Astrocyte (in vitro differentiated cells and primary cell): ENCODE results near the gene SRCIN1. TPM values are rescaled to one million over a fixed set of nuclear protein-coding genes. Genes with fewer than 3 reads are reported as not detected.
A peak's percentile ranks its signal among the peaks of the same experiment; 100 is the strongest.

Experiments used
- DNase-seq: peaks from one replicate; pipeline ENCODE4 v3.0.0-alpha.2; 2010; ENCODE audit warnings: low read depth
- FAIRE-seq: peaks from 2 replicates; lab custom pipeline; 2011; peaks lifted over from hg19 to GRCh38; lab: Jason Lieb, UNC
- H2AFZ ChIP-seq: 2 replicates; pipeline ENCODE4 v1.6.0; 2012; ENCODE audit warnings: low read depth, low read length, inconsistent platforms
- H3K27ac ChIP-seq: 2 replicates; pipeline ENCODE4 v1.5.1; 2011; ENCODE audit warnings: low read depth, low read length, inconsistent platforms
- H3K27me3 ChIP-seq: 2 replicates; pipeline ENCODE4 v1.6.0; 2011; ENCODE audit warnings: low read length, inconsistent platforms; ENCODE audit not compliant: insufficient read depth
- H3K36me3 ChIP-seq: 2 replicates; pipeline ENCODE4 v1.5.1; 2011; ENCODE audit warnings: low read length, inconsistent platforms; ENCODE audit not compliant: insufficient read depth
- H3K4me1 ChIP-seq: 2 replicates; pipeline ENCODE4 v1.5.1; 2011; ENCODE audit warnings: low read length, inconsistent platforms; ENCODE audit not compliant: insufficient read depth
- H3K4me2 ChIP-seq: 2 replicates; pipeline ENCODE4 v1.6.0; 2012; ENCODE audit warnings: low read length, inconsistent platforms
- H3K4me3 ChIP-seq: 2 replicates; pipeline ENCODE4 v1.5.1; 2011; ENCODE audit warnings: low read depth, mild to moderate bottlenecking, low read length, inconsistent platforms; ENCODE audit not compliant: insufficient read depth
- H3K79me2 ChIP-seq: 2 replicates; pipeline ENCODE4 v1.6.0; 2012; ENCODE audit warnings: mild to moderate bottlenecking, low read length, inconsistent platforms; ENCODE audit not compliant: insufficient read depth
- H3K9ac ChIP-seq: 2 replicates; pipeline ENCODE4 v1.6.0; 2012; ENCODE audit warnings: mild to moderate bottlenecking, low read length, inconsistent platforms
- H3K9me3 ChIP-seq: 2 replicates; pipeline ENCODE4 v1.5.1; 2012; ENCODE audit warnings: low read depth, mild to moderate bottlenecking, low read length, inconsistent platforms; ENCODE audit not compliant: insufficient read depth
- H4K20me1 ChIP-seq: 2 replicates; pipeline ENCODE4 v1.6.0; 2012; ENCODE audit warnings: low read length, inconsistent platforms; ENCODE audit not compliant: insufficient read depth
- H3K27ac Mint-ChIP-seq: one replicate; pipeline ENCODE4 v1.8.0; 2021; ENCODE audit warnings: mild to moderate bottlenecking, mixed read lengths; ENCODE audit not compliant: unreplicated experiment
- H3K27me3 Mint-ChIP-seq: one replicate; pipeline ENCODE4 v1.8.0; 2021; ENCODE audit warnings: low read depth, mixed read lengths; ENCODE audit not compliant: unreplicated experiment
- H3K36me3 Mint-ChIP-seq: one replicate; pipeline ENCODE4 v1.8.0; 2021; ENCODE audit warnings: low read depth, mixed read lengths; ENCODE audit not compliant: unreplicated experiment
- H3K4me1 Mint-ChIP-seq: one replicate; pipeline ENCODE4 v1.8.0; 2021; ENCODE audit warnings: low read depth, mixed read lengths; ENCODE audit not compliant: unreplicated experiment
- H3K4me3 Mint-ChIP-seq: one replicate; pipeline ENCODE4 v1.8.0; 2021; ENCODE audit warnings: mild to moderate bottlenecking, moderate library complexity, mixed read lengths; ENCODE audit not compliant: unreplicated experiment
- H3K9me3 Mint-ChIP-seq: one replicate; pipeline ENCODE4 v1.8.0; 2021; ENCODE audit warnings: mild to moderate bottlenecking, mixed read lengths; ENCODE audit not compliant: unreplicated experiment
- EZH2 ChIP-seq: IDR thresholded peaks from 2 replicates; pipeline ENCODE4 v1.6.1; 2012; ENCODE audit warnings: mild to moderate bottlenecking, low read length, inconsistent platforms; ENCODE audit not compliant: insufficient read depth
- total RNA-seq: library from RNA; stranded (reverse); gene quantifications from 2 replicates; pipeline ENCODE4 v1.2.1, GENCODE V29; 2021
- TF ChIP-seq, protein P1 (sequence below): IDR thresholded peaks from 2 replicates; pipeline ENCODE4 v1.5.1; 2011; ENCODE audit warnings: low read depth, mild to moderate bottlenecking, inconsistent platforms, low read length, moderate library complexity; ENCODE audit not compliant: insufficient read depth

The SRCIN1 gene
- total RNA-seq, 1 donor from 2014 or later: 1.5 TPM

DNA sequence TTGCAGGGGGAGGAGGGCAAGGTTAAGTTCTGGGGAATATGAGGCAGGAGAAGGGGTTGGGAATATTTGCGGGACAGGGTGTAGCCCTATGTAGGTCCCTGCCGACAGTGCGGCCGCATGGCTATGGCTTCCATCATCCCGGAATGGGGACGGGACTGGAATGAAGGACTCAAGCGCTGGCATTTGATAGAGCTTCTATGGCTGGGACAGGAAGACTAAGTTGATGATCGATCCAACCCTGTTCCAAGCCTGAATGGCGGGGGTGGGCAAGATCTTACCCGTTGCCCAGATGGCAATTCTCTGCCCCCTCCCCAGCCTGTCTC lies 47.1 kb downstream of the SRCIN1 start:
- no peak overlapping the region for H3K4me3 ChIP-seq
- no peaks in the 10 kb centered on the region for H3K79me2 ChIP-seq
- peaks cover 70% of the 10 kb centered on the region for H3K27me3 Mint-ChIP-seq

DNA sequence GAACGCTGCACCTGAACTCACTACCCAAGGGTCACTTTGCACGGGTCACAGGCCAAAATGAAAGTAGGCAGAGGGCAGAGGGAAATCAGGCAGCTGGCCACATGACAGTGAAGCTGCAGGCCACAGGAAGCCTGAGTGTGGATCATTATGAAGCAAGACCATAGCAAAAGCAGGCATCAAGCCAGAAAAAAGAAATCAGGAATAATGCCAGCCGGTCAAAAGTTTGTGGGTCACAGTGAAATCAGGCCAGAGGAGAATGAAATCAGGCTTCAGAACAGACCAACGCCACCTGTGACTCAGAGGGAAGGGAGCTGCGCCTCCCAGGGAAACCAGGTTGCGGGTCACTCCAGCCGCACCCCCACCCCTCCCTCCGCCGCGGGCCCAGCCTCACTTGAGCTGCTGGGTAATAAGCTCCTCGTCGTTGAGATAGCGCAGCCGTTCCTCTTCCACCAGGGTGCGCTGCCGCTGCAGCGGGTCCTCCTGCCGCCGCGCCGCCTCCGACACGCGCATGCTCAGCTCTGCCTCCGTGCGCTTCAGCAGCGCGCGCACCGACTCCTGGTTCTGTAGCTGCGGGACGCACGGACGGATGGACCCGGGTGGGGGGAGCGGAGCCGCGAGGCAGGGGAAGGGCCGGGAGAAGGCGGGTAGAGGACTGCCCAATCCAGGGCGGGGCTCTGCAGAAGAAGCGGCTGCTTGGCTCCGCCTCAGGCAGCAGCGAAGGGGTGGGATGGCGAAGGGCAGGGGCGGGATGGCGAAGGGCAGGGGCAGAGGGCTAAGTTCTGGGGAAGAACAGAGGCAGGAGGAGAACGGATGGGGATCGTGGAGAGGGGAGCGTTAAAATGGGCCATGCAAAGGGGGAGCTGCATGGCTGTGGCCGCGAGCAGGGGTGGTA lies 47.7 kb downstream of the SRCIN1 start:
- peaks cover 3% of the 10 kb centered on the region for H4K20me1 ChIP-seq
- no peaks in the 10 kb centered on the region for H3K36me3 ChIP-seq
- Mint-ChIP-seq H3K4me1 (peaks cover 4% of the 10 kb centered on the region), H3K36me3 (no peaks in the 10 kb centered on the region), H3K27me3 (peaks cover 71% of the 10 kb centered on the region), H3K27ac (peak overlapping the region; percentile 58), H3K9me3 (no peaks in the 10 kb centered on the region), H3K4me3 (peak overlapping the region; percentile 82)
- H3K4me3 ChIP-seq: no peak overlapping the region
- H2AFZ ChIP-seq: peak overlapping the region; percentile 65
- H3K9me3 ChIP-seq: no peaks in the 10 kb centered on the region
- H3K4me1 ChIP-seq: peaks cover 13% of the 10 kb centered on the region
- DNase-seq (peak; percentile 73), FAIRE-seq (no peak)
- H3K27me3 ChIP-seq: peaks cover 40% of the 10 kb centered on the region
- H3K79me2 ChIP-seq: no peaks in the 10 kb centered on the region
- H3K27ac ChIP-seq: no peak overlapping the region
- H3K9ac ChIP-seq: no peak overlapping the region
- TF ChIP-seq EZH2: no peak
- TF ChIP-seq, protein P1, sequence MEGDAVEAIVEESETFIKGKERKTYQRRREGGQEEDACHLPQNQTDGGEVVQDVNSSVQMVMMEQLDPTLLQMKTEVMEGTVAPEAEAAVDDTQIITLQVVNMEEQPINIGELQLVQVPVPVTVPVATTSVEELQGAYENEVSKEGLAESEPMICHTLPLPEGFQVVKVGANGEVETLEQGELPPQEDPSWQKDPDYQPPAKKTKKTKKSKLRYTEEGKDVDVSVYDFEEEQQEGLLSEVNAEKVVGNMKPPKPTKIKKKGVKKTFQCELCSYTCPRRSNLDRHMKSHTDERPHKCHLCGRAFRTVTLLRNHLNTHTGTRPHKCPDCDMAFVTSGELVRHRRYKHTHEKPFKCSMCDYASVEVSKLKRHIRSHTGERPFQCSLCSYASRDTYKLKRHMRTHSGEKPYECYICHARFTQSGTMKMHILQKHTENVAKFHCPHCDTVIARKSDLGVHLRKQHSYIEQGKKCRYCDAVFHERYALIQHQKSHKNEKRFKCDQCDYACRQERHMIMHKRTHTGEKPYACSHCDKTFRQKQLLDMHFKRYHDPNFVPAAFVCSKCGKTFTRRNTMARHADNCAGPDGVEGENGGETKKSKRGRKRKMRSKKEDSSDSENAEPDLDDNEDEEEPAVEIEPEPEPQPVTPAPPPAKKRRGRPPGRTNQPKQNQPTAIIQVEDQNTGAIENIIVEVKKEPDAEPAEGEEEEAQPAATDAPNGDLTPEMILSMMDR: peak; percentile 59
- peak overlapping the region; percentile 86 for H3K4me2 ChIP-seq

More for the DNA sequence above, 47.1 kb downstream of the SRCIN1 start:
- no peaks in the 10 kb centered on the region for H3K36me3 Mint-ChIP-seq
- no peaks in the 10 kb centered on the region for H3K9me3 ChIP-seq
- TF ChIP-seq, protein P1: no peak
- peak; percentile 2 for TF ChIP-seq EZH2
- peaks cover 4% of the 10 kb centered on the region for H3K4me1 Mint-ChIP-seq
- peak overlapping the region; percentile 82 for H3K4me3 Mint-ChIP-seq
- no peak overlapping the region for H3K9ac ChIP-seq
- H3K4me1 ChIP-seq: peaks cover 13% of the 10 kb centered on the region
- FAIRE-seq (no peak), DNase-seq (no peak)
- H3K27ac ChIP-seq: no peak overlapping the region
- H3K27ac Mint-ChIP-seq: peak overlapping the region; percentile 18
- H3K9me3 Mint-ChIP-seq: no peaks in the 10 kb centered on the region
- no peaks in the 10 kb centered on the region for H3K36me3 ChIP-seq
- H3K27me3 ChIP-seq: peaks cover 43% of the 10 kb centered on the region
- peaks cover 3% of the 10 kb centered on the region for H4K20me1 ChIP-seq
- peak overlapping the region; percentile 65 for H2AFZ ChIP-seq
- peak overlapping the region; percentile 86 for H3K4me2 ChIP-seq

DNA sequence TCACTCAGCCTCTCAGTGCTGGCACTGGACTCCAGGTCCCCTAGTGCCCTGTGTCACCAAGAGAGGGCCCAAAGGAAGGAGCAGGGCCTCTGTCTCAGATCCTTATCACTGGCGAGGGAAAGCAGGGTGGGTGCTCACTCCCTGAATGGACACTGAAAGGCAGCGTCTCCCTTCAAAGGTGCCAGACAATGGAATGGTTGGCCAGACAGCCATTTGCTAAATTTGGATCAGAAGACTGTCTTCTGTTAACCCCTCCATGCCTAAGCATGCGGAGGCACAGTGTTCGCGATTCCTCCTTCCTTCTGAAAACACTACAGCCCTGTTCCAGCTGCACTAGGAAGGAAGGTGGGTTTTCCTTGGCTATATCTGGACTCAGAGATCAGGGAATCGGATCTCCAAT lies 48.4 kb downstream of the SRCIN1 start:
- peak overlapping the region; percentile 86 for H3K4me2 ChIP-seq
- Mint-ChIP-seq H3K4me1 (peaks cover 4% of the 10 kb centered on the region), H3K4me3 (peak overlapping the region; percentile 64), H3K27ac (no peak overlapping the region), H3K9me3 (no peaks in the 10 kb centered on the region), H3K36me3 (no peaks in the 10 kb centered on the region), H3K27me3 (peaks cover 68% of the 10 kb centered on the region)
- H3K4me1 ChIP-seq: peaks cover 13% of the 10 kb centered on the region
- FAIRE-seq (no peak), DNase-seq (no peak)
- H3K9me3 ChIP-seq: no peaks in the 10 kb centered on the region
- H3K4me3 ChIP-seq: no peak overlapping the region
- H3K27me3 ChIP-seq: peaks cover 36% of the 10 kb centered on the region
- no peaks in the 10 kb centered on the region for H3K36me3 ChIP-seq
- TF ChIP-seq, protein P1: no peak
- TF ChIP-seq EZH2: no peak
- H4K20me1 ChIP-seq: peaks cover 2% of the 10 kb centered on the region
- H3K79me2 ChIP-seq: no peaks in the 10 kb centered on the region
- H3K27ac ChIP-seq: no peak overlapping the region
- H2AFZ ChIP-seq: no peak overlapping the region
- H3K9ac ChIP-seq: no peak overlapping the region
